Panc1 (cell line): ENCODE measurements around the gene GRAMD1B. TPM values are rescaled to one million over a fixed set of nuclear protein-coding genes. Genes with fewer than 3 reads are reported as not detected.

Experiments
- ATAC-seq: fragments of 200-7000 bp; cut with Tn5 transposase; 2 replicates; pipeline ENCODE4 v1.9.1; 2020; ENCODE audit warnings: mild to moderate bottlenecking, moderate library complexity
- BruUV-seq: library from RNA; stranded (reverse); fragments of 400-500 nt; replicated peaks from 2 replicates; lab custom pipeline; 2021; lab: Mats Ljungman, UMichigan
- CTCF ChIA-PET: fragments of 300-600 bp; sonication (Branson Sonifier 250); formaldehyde crosslinking; loops from one replicate; lab custom pipeline; 2022; ENCODE audit warnings: antibody characterized with exemption; lab: Charles Lee
- POLR2A ChIA-PET: fragments of 300-600 bp; sonication (Branson Sonifier 250); formaldehyde crosslinking; loops from one replicate; lab custom pipeline; 2022; ENCODE audit warnings: antibody characterized with exemption; lab: Charles Lee
- DNase-seq: peaks from one replicate; pipeline ENCODE4 v3.0.0-alpha.2; 2010; ENCODE audit warnings: low read depth, low spot score
- H3K27ac ChIP-seq: 2 replicates; pipeline ENCODE4 v1.5.1; 2011; ENCODE audit warnings: mild to moderate bottlenecking, low read length, inconsistent platforms
- H3K27me3 ChIP-seq: fragments of 200-500 bp; sonication (Bioruptor generic); 2 replicates; pipeline ENCODE4 v1.6.0; 2014; ENCODE audit warnings: low read length, inconsistent platforms; ENCODE audit not compliant: control insufficient read depth, insufficient read depth
- H3K36me3 ChIP-seq: fragments of 200-500 bp; sonication (Bioruptor generic); 2 replicates; pipeline ENCODE4 v1.5.1; 2014; ENCODE audit warnings: inconsistent platforms, mild to moderate bottlenecking, low read length, moderate library complexity; ENCODE audit not compliant: control insufficient read depth, insufficient read depth
- H3K4me1 ChIP-seq: 2 replicates; pipeline ENCODE4 v1.5.1; 2011; ENCODE audit warnings: inconsistent platforms, mild to moderate bottlenecking, low read length, moderate library complexity; ENCODE audit not compliant: control insufficient read depth, insufficient read depth
- H3K4me3 ChIP-seq, 2 experiments: 2 replicates each; pipeline ENCODE4 v1.5.1; 2011 to 2012; ENCODE audit warnings: low read depth in 2 of 2, low read length in 2 of 2, mild to moderate bottlenecking in 2 of 2, inconsistent platforms in 1 of 2, moderate library complexity in 1 of 2
- H3K9me3 ChIP-seq: fragments of 200-500 bp; sonication (Bioruptor generic); 2 replicates; pipeline ENCODE4 v1.5.1; 2014; ENCODE audit warnings: low read depth, mild to moderate bottlenecking, inconsistent platforms, low read length, moderate library complexity; ENCODE audit not compliant: control insufficient read depth, insufficient read depth
- POLR2AphosphoS5 ChIP-seq: IDR thresholded peaks from 2 replicates; pipeline ENCODE4 v1.6.1; 2012; ENCODE audit warnings: mild to moderate bottlenecking, low read depth, low read length, moderate library complexity
- SIN3A ChIP-seq: IDR thresholded peaks from 2 replicates; pipeline ENCODE4 v1.6.1; 2012; ENCODE audit warnings: low read depth, mild to moderate bottlenecking, low read length, moderate library complexity, borderline replicate concordance; ENCODE audit not compliant: insufficient read depth
- TCF7L2 ChIP-seq: IDR thresholded peaks from 2 replicates; pipeline ENCODE4 v1.6.1; 2011; ENCODE audit warnings: mild to moderate bottlenecking, low read depth, low read length, inconsistent platforms
- in situ Hi-C: cut with HindIII; loops from 2 replicates; pipeline ENCODE4 v1.10.0; 2016; ENCODE audit warnings: low sequenced_read_pairs, low pct_unique_long_range_greater_than_20kb
- intact Hi-C: fragments of 100-400 bp; cut with micrococcal nuclease; formaldehyde crosslinking; loops from one replicate; pipeline ENCODE4 v1.10.0; 2022; ENCODE audit not compliant: unreplicated experiment
- total RNA-seq: library from RNA; stranded (reverse); gene quantifications from one replicate; pipeline ENCODE4 v1.2.1, GENCODE V29; 2021; ENCODE audit not compliant: unreplicated experiment
- TF ChIP-seq, protein P1 (sequence below), 2 experiments: IDR thresholded peaks; 2 replicates each; pipeline ENCODE4 v1.6.1; 2011 to 2012; ENCODE audit warnings: low read depth in 2 of 2, control low read depth in 1 of 2, low read length in 1 of 2, mild to moderate bottlenecking in 1 of 2, moderate library complexity in 1 of 2; ENCODE audit not compliant: insufficient read depth in 1 of 2
- TF ChIP-seq, protein P2 (sequence below): fragments of 450-650 bp; IDR thresholded peaks from 2 replicates; pipeline ENCODE4 v1.5.1; 2017; ENCODE audit warnings: mild to moderate bottlenecking

GRAMD1B gene
- total RNA-seq, 1 experiment from 2014 or later = 0.46 TPM

- Histone ChIP-seq H3K4me1 (no peaks in the 10 kb centered on the region), H3K36me3 (no peaks in the 10 kb centered on the region), H3K27ac (no peak overlapping the region), H3K27me3 (peaks cover 6% of the 10 kb centered on the region), H3K9me3 (no peaks in the 10 kb centered on the region), H3K4me3 (no peak overlapping the region)
- in situ Hi-C loops (no loop called here), intact Hi-C loops (no loop called here)
- ChIA-PET POLR2A (no interaction called here), CTCF (no interaction called here)
- no TSS peak for BruUV-seq
- TF ChIP-seq, protein P1, sequence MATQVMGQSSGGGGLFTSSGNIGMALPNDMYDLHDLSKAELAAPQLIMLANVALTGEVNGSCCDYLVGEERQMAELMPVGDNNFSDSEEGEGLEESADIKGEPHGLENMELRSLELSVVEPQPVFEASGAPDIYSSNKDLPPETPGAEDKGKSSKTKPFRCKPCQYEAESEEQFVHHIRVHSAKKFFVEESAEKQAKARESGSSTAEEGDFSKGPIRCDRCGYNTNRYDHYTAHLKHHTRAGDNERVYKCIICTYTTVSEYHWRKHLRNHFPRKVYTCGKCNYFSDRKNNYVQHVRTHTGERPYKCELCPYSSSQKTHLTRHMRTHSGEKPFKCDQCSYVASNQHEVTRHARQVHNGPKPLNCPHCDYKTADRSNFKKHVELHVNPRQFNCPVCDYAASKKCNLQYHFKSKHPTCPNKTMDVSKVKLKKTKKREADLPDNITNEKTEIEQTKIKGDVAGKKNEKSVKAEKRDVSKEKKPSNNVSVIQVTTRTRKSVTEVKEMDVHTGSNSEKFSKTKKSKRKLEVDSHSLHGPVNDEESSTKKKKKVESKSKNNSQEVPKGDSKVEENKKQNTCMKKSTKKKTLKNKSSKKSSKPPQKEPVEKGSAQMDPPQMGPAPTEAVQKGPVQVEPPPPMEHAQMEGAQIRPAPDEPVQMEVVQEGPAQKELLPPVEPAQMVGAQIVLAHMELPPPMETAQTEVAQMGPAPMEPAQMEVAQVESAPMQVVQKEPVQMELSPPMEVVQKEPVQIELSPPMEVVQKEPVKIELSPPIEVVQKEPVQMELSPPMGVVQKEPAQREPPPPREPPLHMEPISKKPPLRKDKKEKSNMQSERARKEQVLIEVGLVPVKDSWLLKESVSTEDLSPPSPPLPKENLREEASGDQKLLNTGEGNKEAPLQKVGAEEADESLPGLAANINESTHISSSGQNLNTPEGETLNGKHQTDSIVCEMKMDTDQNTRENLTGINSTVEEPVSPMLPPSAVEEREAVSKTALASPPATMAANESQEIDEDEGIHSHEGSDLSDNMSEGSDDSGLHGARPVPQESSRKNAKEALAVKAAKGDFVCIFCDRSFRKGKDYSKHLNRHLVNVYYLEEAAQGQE (IDR thresholded peaks at IDR 0.05; ENCODE audit: insufficient read depth in 1 of 2, low read depth in 2 of 2, low read length in 1 of 2) = no peak
- TF ChIP-seq, protein P2, sequence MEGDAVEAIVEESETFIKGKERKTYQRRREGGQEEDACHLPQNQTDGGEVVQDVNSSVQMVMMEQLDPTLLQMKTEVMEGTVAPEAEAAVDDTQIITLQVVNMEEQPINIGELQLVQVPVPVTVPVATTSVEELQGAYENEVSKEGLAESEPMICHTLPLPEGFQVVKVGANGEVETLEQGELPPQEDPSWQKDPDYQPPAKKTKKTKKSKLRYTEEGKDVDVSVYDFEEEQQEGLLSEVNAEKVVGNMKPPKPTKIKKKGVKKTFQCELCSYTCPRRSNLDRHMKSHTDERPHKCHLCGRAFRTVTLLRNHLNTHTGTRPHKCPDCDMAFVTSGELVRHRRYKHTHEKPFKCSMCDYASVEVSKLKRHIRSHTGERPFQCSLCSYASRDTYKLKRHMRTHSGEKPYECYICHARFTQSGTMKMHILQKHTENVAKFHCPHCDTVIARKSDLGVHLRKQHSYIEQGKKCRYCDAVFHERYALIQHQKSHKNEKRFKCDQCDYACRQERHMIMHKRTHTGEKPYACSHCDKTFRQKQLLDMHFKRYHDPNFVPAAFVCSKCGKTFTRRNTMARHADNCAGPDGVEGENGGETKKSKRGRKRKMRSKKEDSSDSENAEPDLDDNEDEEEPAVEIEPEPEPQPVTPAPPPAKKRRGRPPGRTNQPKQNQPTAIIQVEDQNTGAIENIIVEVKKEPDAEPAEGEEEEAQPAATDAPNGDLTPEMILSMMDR = no peak
- TF ChIP-seq POLR2AphosphoS5 = no peak
- no peak for TF ChIP-seq TCF7L2
- TF ChIP-seq SIN3A = no peak
- ATAC-seq (no peak), DNase-seq (no peak)
Observed at GRCh38 chr11:123670081-123670480, 240.0 kb downstream of the GRAMD1B start.

DNA sequence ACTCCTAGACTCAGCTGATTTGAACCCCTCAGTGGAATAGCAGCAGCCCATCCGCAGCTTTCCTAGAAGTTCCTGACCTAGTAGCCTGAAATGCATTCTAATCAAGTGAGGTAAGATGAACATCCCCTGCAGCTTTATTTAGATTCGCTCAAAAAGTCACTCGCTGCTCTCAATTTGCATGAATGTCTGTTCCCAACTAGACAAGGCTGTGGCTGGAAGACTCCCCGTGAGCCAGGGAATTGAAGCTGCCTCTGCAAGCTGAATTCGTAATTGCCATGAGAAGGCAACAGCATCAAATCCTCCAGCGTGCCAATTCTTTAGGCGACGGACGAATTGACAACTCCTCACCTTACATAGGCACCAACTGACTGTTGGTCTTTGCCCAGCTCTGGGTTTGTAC is 241.5 kb downstream of the GRAMD1B start:
- no peaks in the 10 kb centered on the region for H3K4me1 ChIP-seq
- H3K36me3 ChIP-seq = no peaks in the 10 kb centered on the region
- ATAC-seq (no peak), DNase-seq (no peak)
- POLR2A ChIA-PET = interaction anchor here (0.6 kb wide), 1 partner anchor 412 kb away, joined by 3 read pairs; no protein-coding TSS in a partner anchor
- H3K4me3 ChIP-seq = no peak overlapping the region
- H3K9me3 ChIP-seq = no peaks in the 10 kb centered on the region
- H3K27ac ChIP-seq = no peak overlapping the region
- peaks cover 6% of the 10 kb centered on the region for H3K27me3 ChIP-seq
- CTCF ChIA-PET = interaction anchor here (1.1 kb wide), 1 partner anchor 91 kb away, joined by 5 read pairs; no protein-coding TSS in a partner anchor
- in situ Hi-C loops (no loop called here), intact Hi-C loops (no loop called here)
- BruUV-seq = no TSS peak
- TF ChIP-seq, protein P2 = no peak
- TF ChIP-seq SIN3A (no peak), TCF7L2 (no peak), POLR2AphosphoS5 (no peak)
- TF ChIP-seq, protein P1 (IDR thresholded peaks at IDR 0.05; ENCODE audit: insufficient read depth in 1 of 2, low read depth in 2 of 2, low read length in 1 of 2) = no peak
